IMR-90 (cell line): ENCODE measurements around the gene AMY1A. TPM values are rescaled to one million over a fixed set of nuclear protein-coding genes. Genes with fewer than 3 reads are reported as not detected.
"Not testable (repeated sequence)": the region's sequence is repeated elsewhere in the genome, so short reads cannot be mapped to it uniquely, and the experiment has no call there.

Experiments used
- ATAC-seq: fragments of 200-7000 bp; cut with Tn5 transposase; 2 replicates; pipeline ENCODE4 v1.9.1; 2020; ENCODE audit warnings: low read depth, mild to moderate bottlenecking, moderate library complexity
- Bru-seq: library from RNA; stranded (reverse); fragments of 400-500 nt; gene quantifications from one replicate; lab custom pipeline; 2021; lab: Mats Ljungman, UMichigan
- BruChase-seq, 2 experiments: library from RNA; stranded (reverse); fragments of 400-500 nt; gene quantifications; one replicate each; lab custom pipeline; 2021; lab: Mats Ljungman, UMichigan
- BruUV-seq: library from RNA; stranded (reverse); fragments of 400-500 nt; replicated peaks from 2 replicates; lab custom pipeline; 2021; lab: Mats Ljungman, UMichigan
- CTCF ChIA-PET: fragments of 300-600 bp; formaldehyde crosslinking; extraction: SDS; loops from one replicate; lab custom pipeline; 2021; ENCODE audit warnings: antibody characterized with exemption; lab: Yijun Ruan, JAX
- POLR2A ChIA-PET: fragments of 300-600 bp; sonication (Branson Sonifier 250); formaldehyde crosslinking; loops from one replicate; lab custom pipeline; 2022; ENCODE audit warnings: antibody characterized with exemption; ENCODE audit not compliant: unreplicated experiment; lab: Charles Lee
- DNase-seq: peaks from one replicate; pipeline ENCODE4 v3.0.0; 2013
- H2AFZ ChIP-seq: replicated peaks from 2 replicates; pipeline ENCODE3; 2013; ENCODE audit warnings: low read length, mild to moderate bottlenecking; ENCODE audit not compliant: poor library complexity
- H2AK5ac ChIP-seq: 2 replicates; pipeline ENCODE4 v1.6.1; 2013; ENCODE audit warnings: low read depth, low read length, inconsistent platforms
- H2AK9ac ChIP-seq: replicated peaks from 2 replicates; pipeline ENCODE3; 2013; ENCODE audit warnings: mild to moderate bottlenecking, low read depth, low read length, moderate library complexity; ENCODE audit not compliant: poor library complexity
- H2BK120ac ChIP-seq: 2 replicates; pipeline ENCODE4 v1.6.1; 2013; ENCODE audit warnings: low read depth, low read length, inconsistent platforms
- H2BK15ac ChIP-seq: 3 replicates; pipeline ENCODE4 v1.6.1; 2013; ENCODE audit warnings: low read depth, low read length, inconsistent platforms
- H2BK20ac ChIP-seq: 2 replicates; pipeline ENCODE4 v1.6.1; 2013; ENCODE audit warnings: low read depth, mild to moderate bottlenecking, inconsistent platforms, low read length, moderate library complexity
- H2BK5ac ChIP-seq: 2 replicates; pipeline ENCODE4 v1.6.1; 2013; ENCODE audit warnings: mild to moderate bottlenecking, low read depth, low read length, inconsistent platforms; ENCODE audit not compliant: poor library complexity, severe bottlenecking
- H3K14ac ChIP-seq: replicated peaks from 2 replicates; pipeline ENCODE4 v1.6.1; 2013; ENCODE audit warnings: low read depth, low read length, inconsistent platforms
- H3K18ac ChIP-seq: 2 replicates; pipeline ENCODE4 v1.6.1; 2013; ENCODE audit warnings: low read depth, low read length, control low read depth
- H3K23ac ChIP-seq: 2 replicates; pipeline ENCODE4 v1.6.1; 2013; ENCODE audit warnings: low read depth, low read length, inconsistent platforms
- H3K27ac ChIP-seq: 2 replicates; pipeline ENCODE4 v1.5.1; 2013; ENCODE audit warnings: mild to moderate bottlenecking, control low read depth, low read length; ENCODE audit not compliant: insufficient read depth
- H3K27me3 ChIP-seq: 2 replicates; pipeline ENCODE4 v1.6.1; 2013; ENCODE audit warnings: low read length; ENCODE audit not compliant: control insufficient read depth, insufficient read depth
- H3K36me3 ChIP-seq: 2 replicates; pipeline ENCODE4 v1.6.1; 2013; ENCODE audit warnings: low read length, mixed read lengths; ENCODE audit not compliant: control insufficient read depth, insufficient read depth
- H3K4ac ChIP-seq: 2 replicates; pipeline ENCODE4 v1.6.1; 2013; ENCODE audit warnings: low read depth, low read length, inconsistent platforms
- H3K4me1 ChIP-seq: 2 replicates; pipeline ENCODE4 v1.6.1; 2013; ENCODE audit warnings: low read length, mixed read lengths; ENCODE audit not compliant: control insufficient read depth, insufficient read depth
- H3K4me2 ChIP-seq: 2 replicates; pipeline ENCODE4 v1.6.1; 2013; ENCODE audit warnings: low read depth, mild to moderate bottlenecking, control low read depth, low read length, moderate library complexity
- H3K4me3 ChIP-seq: 2 replicates; pipeline ENCODE4 v1.5.1; 2013; ENCODE audit warnings: low read depth, mild to moderate bottlenecking, control low read depth, low read length, moderate library complexity; ENCODE audit not compliant: insufficient read depth
- H3K56ac ChIP-seq: 2 replicates; pipeline ENCODE4 v1.6.1; 2013; ENCODE audit warnings: low read length, inconsistent platforms; ENCODE audit not compliant: insufficient read depth; ENCODE audit errors: extremely low read depth
- H3K79me1 ChIP-seq, 2 experiments: 2 replicates each; pipeline ENCODE4 v1.6.1; 2013; ENCODE audit warnings: low read length in 2 of 2, inconsistent platforms in 1 of 2, low read depth in 1 of 2
- H3K9ac ChIP-seq: 2 replicates; pipeline ENCODE4 v1.6.1; 2013; ENCODE audit warnings: low read depth, low read length, control low read depth
- H3K9me1 ChIP-seq: 2 replicates; pipeline ENCODE4 v1.6.1; 2013; ENCODE audit warnings: low read length, inconsistent platforms; ENCODE audit not compliant: insufficient read depth
- H3K9me3 ChIP-seq: 2 replicates; pipeline ENCODE4 v1.6.1; 2013; ENCODE audit warnings: low read length; ENCODE audit not compliant: control insufficient read depth, insufficient read depth
- H4K20me1 ChIP-seq: 2 replicates; pipeline ENCODE4 v1.6.1; 2013; ENCODE audit warnings: low read length, inconsistent platforms; ENCODE audit not compliant: insufficient read depth
- H4K5ac ChIP-seq: 2 replicates; pipeline ENCODE4 v1.6.1; 2013; ENCODE audit warnings: mild to moderate bottlenecking, low read depth, low read length, control low read depth
- H4K8ac ChIP-seq, 2 experiments: 2 replicates each; pipeline ENCODE4 v1.6.1; 2013; ENCODE audit warnings: low read depth in 2 of 2, low read length in 2 of 2, control low read depth in 1 of 2, inconsistent platforms in 1 of 2
- H4K91ac ChIP-seq: 2 replicates; pipeline ENCODE4 v1.6.1; 2013; ENCODE audit warnings: low read depth, low read length, inconsistent platforms; ENCODE audit not compliant: insufficient read depth
- WGBS, 2 experiments: methylation state at CpG; one replicate each; pipeline versions ENCODE4 v1.1.5 to v1.1.7; 2013; ENCODE audit warnings: missing lambda C conversion rate in 2 of 2; ENCODE audit not compliant: insufficient read length in 1 of 2; ENCODE audit errors: extremely low coverage in 2 of 2; 5-methylcytosine and 5-hydroxymethylcytosine counted together
- dilution Hi-C: fragments of 300-500 bp; cut with HindIII; formaldehyde crosslinking; loops from one replicate; pipeline ENCODE4 v1.14.3; 2018; ENCODE audit warnings: low sequenced_read_pairs; ENCODE audit not compliant: unreplicated experiment
- in situ Hi-C: fragments of 300-500 bp; cut with MboI; formaldehyde crosslinking; loops from 3 replicates; pipeline ENCODE4 v1.14.3; 2019; ENCODE audit warnings: low sequenced_read_pairs, inconsistent platforms, mixed read lengths
- intact Hi-C: fragments of 100-400 bp; cut with micrococcal nuclease; formaldehyde crosslinking; loops from 2 replicates; pipeline ENCODE4 v1.10.0; 2022
- long read RNA-seq: library from polyadenylated mRNA; unstranded; transcript quantifications from one replicate; pipeline ENCODE4 v2.0.0, GENCODE V29; 2021; ENCODE audit not compliant: unreplicated experiment
- polyA plus RNA-seq, 3 experiments: library from polyadenylated mRNA; depleted of rRNA; stranded (reverse); fragments of >200 nt; gene quantifications; 2 replicates each; pipeline ENCODE4 v1.2.3, GENCODE V29; 2012; ENCODE audit warnings: low replicate concordance in 1 of 3
- total RNA-seq: library from RNA; depleted of rRNA; stranded (reverse); fragments of >200 nt; gene quantifications from 2 replicates; pipeline ENCODE4 v1.2.3, GENCODE V29; 2012; rRNA removed

AMY1A gene
- total RNA-seq (not detected in 2 replicates), polyA plus RNA-seq (2012; rRNA removed) (not detected in 2 replicates), Bru-seq, nascent RNA (not detected), BruChase-seq, experiment 1, labeled RNA remaining after a 6-hour chase (not detected), BruChase-seq, experiment 2, labeled RNA remaining after a 2-hour chase (not detected)
- polyA plus RNA-seq (2012; cell fraction: cytosol; rRNA removed): not detected in 2 replicates
- polyA plus RNA-seq (2012; cell fraction: nucleus; rRNA removed; ENCODE audit: low replicate concordance): not detected in 2 replicates
- long read RNA-seq: 0 reads

DNA sequence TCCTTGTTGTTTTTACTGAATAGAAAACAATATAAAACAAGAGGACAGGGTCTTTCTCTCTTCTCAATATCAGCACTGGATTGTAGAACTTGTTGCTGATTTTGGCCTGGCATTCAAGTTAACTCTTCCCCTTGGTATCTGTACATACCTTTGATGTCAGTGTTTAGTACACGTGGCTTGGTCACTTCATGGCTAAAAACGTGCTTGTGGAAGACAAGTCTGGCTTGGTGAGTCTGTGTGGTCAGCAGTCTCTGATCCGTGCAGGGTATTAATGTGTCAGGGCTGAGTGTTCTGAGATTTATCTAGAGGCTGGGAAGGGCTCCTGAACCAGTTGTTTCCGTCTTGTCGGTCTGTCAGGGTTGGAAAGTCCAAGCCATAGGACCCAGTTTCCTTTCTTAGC is at the start of gene AMY1A:
AMY1A (plus strand) TSS at position 301 of the 400 bp plus-strand sequence. CDS start 571 bp downstream, outside the sequence.
- CTCF ChIA-PET, H3K79me1 ChIP-seq, H3K4me3 ChIP-seq, H2BK5ac ChIP-seq, H2AK9ac ChIP-seq, H3K23ac ChIP-seq, H3K27ac ChIP-seq, H3K56ac ChIP-seq, H2BK20ac ChIP-seq, H2BK120ac ChIP-seq, H2BK15ac ChIP-seq, H3K18ac ChIP-seq, in situ Hi-C loops, dilution Hi-C loops, H2AK5ac ChIP-seq, POLR2A ChIA-PET, H2AFZ ChIP-seq, H3K4ac ChIP-seq, intact Hi-C loops, H3K27me3 ChIP-seq, DNase-seq, ATAC-seq, H3K9me1 ChIP-seq, H3K4me2 ChIP-seq, H4K20me1 ChIP-seq, H3K4me1 ChIP-seq, H3K14ac ChIP-seq, H4K8ac ChIP-seq, H3K9ac ChIP-seq, H4K91ac ChIP-seq, H3K9me3 ChIP-seq, H4K5ac ChIP-seq, H3K36me3 ChIP-seq, BruUV-seq: not testable (repeated sequence)
- no CpG with 5 or more reads among the region's 5 CpGs for WGBS, 2 experiments
